GM18873 (cell line): ENCODE measurements around the gene IVNS1ABP.
"Not testable (repeated sequence)": the region's sequence is repeated elsewhere in the genome, so short reads cannot be mapped to it uniquely, and the experiment has no call there.

Source experiments
- ATAC-seq: cut with Tn5 transposase; IDR thresholded peaks from one replicate; pipeline ENCODE4 v1.9.1; 2021; ENCODE audit warnings: mild to moderate bottlenecking, moderate library complexity, moderate number of reproducible peaks; ENCODE audit not compliant: unreplicated experiment, low FRiP score

The IVNS1ABP gene

DNA sequence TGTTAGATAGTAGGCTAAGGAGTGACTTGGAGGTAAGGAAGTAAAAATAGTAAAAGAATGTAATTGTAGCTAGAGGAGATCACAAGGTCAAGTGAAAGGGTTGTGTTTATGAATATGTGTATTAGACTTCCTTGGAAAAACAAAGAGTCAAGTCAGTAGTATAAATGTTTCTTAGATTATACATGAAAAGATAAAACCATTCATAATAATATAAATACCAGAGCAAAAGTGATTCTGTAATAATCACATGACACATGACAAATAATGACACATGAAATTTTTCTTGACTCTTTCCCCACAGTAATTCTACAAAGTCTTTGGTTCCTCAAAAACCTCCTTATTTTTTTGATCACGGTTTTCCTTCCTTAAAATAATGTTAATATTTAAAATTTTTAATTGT, 56.4 kb downstream of the IVNS1ABP start:
- no peak for ATAC-seq

DNA sequence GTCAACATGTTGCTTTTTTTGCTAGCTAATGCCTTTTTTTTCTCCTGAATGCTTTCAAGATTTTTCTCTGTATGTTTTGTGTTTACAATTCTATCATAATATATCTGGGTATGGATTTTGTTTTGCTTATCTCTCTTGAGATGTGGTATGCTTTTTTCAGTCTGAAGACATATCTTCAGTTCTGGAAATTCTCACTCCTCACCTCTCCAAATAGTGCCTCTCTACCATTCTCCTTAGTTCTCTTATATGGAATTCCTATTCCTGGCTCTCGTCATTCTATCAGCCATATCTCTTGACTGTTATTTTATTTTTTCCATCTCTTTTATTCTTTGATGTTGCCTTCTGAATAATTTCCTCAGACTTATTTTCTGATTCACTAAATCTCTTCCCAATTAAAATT, 58.4 kb downstream of the IVNS1ABP start:
- no peak for ATAC-seq

DNA sequence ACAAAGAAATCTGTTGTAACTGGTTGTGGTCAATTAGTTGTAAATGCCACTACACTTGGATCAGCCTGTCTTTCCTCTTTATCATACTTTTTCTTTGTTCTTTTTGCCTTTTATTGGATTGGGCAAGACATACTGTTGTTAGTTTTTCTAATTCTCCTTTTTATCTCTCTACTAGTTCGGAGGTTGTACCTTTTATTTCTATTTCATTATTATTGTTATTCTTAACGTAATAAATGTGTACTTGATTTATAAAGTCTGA, 59.2 kb downstream of the IVNS1ABP start:
- no peak for ATAC-seq

DNA sequence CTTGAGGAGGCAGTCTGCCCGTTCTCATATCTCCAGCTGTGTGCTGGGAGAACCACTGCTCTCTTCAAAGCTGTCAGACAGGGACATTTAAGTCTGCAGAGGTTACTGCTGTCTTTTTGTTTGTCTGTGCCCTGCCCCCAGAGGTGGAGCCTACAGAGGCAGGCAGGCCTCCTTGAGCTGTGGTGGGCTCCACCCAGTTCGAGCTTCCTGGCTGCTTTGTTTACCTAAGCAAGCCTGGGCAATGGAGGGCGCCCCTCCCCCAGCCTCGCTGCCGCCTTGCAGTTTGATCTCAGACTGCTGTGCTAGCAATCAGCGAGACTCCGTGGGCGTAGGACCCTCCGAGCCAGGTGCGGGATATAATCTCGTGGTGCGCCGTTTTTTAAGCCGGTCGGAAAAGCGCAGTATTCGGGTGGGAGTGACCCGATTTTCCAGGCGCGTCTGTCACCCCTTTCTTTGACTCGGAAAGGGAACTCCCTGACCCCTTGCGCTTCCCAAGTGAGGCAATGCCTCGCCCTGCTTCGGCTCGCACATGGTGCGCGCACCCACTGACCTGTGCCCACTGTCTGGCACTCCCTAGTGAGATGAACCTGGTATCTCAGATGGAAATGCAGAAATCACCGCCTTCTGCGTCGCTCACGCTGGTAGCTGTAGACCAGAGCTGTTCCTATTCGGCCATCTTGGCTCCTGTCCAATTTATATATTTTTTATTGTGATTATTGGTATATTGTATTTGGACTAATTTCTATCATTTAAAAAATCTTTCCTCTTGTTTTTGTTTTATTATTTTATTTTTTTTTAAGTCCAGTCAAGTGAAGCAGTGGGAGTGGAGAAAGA, 59.7 kb downstream of the IVNS1ABP start:
- ATAC-seq = not testable (repeated sequence)

DNA sequence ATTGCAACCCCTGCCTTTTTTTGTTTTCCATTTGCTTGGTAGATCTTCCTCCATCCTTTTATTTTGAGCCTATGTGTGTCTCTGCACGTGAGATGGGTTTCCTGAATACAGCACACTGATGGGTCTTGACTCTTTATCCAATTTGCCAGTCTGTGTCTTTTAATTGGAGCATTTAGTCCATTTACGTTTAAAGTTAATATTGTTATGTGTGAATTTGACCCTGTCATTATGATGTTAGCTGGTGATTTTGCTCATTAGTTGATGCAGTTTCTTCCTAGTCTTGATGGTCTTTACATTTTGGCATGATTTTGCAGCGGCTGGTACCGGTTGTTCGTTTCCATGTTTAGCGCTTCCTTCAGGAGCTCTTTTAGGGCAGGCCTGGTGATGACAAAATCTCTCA, 61.4 kb downstream of the IVNS1ABP start:
- ATAC-seq = not testable (repeated sequence)

DNA sequence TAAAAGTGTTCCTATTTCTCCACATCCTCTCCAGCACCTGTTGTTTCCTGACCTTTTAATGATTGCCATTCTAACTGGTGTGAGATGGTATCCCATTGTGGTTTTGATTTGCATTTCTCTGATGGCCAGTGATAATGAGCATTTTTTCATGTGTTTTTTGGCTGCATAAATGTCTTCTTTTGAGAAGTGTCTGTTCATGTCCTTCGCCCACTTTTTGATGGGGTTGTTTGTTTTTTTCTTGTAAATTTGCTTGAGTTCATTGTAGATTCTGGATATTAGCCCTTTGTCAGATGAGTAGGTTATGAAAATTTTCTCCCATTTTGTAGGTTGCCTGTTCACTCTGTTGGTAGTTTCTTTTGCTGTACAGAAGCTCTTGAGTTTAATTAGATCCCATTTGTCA, 64.6 kb downstream of the IVNS1ABP start:
- not testable (repeated sequence) for ATAC-seq

DNA sequence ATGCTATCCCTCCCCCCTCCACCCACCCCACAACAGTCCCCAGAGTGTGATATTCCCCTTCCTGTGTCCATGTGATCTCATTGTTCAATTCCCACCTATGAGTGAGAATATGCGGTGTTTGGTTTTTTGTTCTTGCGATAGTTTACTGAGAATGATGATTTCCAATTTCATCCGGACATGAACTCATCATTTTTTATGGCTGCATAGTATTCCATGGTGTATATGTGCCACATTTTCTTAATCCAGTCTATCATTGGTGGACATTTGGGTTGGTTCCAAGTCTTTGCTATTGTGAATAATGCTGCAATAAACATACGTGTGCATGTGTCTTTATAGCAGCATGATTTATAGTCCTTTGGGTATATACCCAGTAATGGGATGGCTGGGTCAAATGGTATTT, 65.1 kb downstream of the IVNS1ABP start:
- ATAC-seq = not testable (repeated sequence)

DNA sequence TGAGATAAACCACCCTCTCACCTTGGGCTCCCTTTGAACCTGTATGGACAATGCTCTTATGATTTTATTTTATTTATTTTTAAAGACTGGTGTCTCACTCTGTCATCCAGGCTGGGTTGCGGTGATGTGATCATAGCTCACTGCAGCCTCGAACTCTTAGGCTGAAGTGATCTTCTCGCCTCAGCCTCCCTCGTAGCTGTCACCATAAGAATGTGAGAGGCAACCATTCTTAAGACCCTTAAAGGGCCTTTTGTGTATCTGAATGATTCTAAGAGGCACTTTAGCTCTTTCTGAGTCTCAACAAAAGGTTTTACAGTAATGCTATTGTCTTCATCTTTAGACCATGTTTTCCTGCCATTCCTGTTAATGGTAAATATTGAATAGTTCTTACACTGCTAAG, 67.0 kb downstream of the IVNS1ABP start:
- ATAC-seq = no peak

DNA sequence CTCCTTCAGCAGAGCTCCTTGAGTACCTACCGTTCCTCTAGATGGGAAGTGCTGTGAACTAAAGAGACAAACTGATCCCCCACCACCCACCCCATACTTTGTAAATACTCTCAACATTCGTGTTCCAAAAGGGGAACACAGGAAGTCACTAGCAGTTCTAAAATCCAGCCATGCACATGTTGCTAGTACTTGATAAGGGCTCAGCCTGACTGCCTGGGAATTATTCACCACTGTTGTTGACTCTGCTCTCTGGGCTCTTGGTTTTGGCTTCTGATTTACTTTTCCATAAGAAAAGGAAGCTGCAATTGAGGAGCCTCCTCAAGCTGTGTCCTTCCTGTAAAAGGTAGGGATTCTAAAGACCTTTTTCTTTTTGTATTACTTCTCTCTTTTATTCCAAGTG, 67.5 kb downstream of the IVNS1ABP start:
- ATAC-seq = no peak
